HUES6 (cell line): ENCODE data around the gene MRGPRX2.
A peak's percentile ranks its signal among the peaks of the same experiment; 100 is the strongest.

ENCODE experiments used
- H3K27ac ChIP-seq: 2 replicates; pipeline ENCODE4 v1.7.0; 2013; ENCODE audit warnings: low read depth, mild to moderate bottlenecking, low read length, inconsistent platforms
- H3K27me3 ChIP-seq: 2 replicates; pipeline ENCODE4 v1.6.1; 2013; ENCODE audit warnings: low read length; ENCODE audit not compliant: control insufficient read depth, insufficient read depth
- H3K36me3 ChIP-seq: 2 replicates; pipeline ENCODE4 v1.6.1; 2013; ENCODE audit warnings: low read length; ENCODE audit not compliant: control insufficient read depth, insufficient read depth
- H3K4me1 ChIP-seq: 2 replicates; pipeline ENCODE4 v1.6.1; 2013; ENCODE audit warnings: low read length; ENCODE audit not compliant: control insufficient read depth, insufficient read depth
- H3K4me3 ChIP-seq: 2 replicates; pipeline ENCODE4 v1.5.1; 2013; ENCODE audit warnings: low read depth, low read length
- H3K9ac ChIP-seq: one replicate; pipeline ENCODE4 v1.6.1; 2013; ENCODE audit warnings: mild to moderate bottlenecking, low read length
- H3K9me3 ChIP-seq: 2 replicates; pipeline ENCODE4 v1.6.1; 2013; ENCODE audit warnings: low read depth, low read length; ENCODE audit not compliant: control insufficient read depth, insufficient read depth

Gene MRGPRX2

DNA sequence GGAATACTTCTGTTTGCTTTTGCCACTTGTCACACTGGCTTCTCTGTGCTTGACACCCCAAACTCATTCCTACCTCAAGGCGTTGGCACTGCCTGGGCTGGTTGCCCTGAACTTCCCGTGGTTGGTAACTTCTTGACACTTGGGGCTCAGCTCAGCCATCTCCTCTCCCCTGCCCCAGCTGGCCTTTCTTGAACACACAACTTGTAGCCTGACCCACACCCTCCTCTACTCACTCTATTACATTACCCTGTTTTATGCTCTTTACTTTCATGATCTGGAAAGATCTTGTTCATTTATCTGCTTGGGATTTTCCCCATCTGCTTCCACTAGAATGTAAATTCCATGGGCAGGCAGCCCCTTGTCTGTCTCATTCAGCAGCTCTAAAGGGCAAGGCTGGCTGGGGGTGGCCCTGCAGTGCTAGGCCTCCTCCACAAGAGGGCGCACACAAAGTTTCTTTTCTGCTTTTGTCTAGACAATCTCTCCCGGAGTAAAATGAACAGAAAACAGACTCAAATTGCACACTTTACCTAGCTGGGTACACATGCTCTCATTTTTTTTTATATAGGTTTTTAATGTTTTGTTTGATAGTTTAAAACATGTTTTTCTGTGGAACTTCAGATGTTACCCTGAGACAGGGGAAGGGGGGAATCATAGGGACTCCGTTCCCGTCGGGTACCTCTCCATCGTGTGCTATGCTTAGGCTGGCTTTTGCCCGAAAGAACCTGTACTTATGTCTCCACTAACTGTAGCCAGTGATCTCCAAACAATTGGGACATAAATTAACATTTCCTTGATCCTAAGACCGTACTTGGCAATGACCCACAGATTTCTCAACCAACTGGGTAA, 16.4 kb upstream of the MRGPRX2 start:
- no peaks in the 10 kb centered on the region for H3K9me3 ChIP-seq
- peaks cover 19% of the 10 kb centered on the region for H3K4me1 ChIP-seq
- no peak overlapping the region for H3K9ac ChIP-seq
- H3K4me3 ChIP-seq, result no peak overlapping the region
- H3K27ac ChIP-seq, result no peak overlapping the region
- no peaks in the 10 kb centered on the region for H3K36me3 ChIP-seq
- no peaks in the 10 kb centered on the region; the same call in 1 of the 2 replicates for H3K27me3 ChIP-seq

DNA sequence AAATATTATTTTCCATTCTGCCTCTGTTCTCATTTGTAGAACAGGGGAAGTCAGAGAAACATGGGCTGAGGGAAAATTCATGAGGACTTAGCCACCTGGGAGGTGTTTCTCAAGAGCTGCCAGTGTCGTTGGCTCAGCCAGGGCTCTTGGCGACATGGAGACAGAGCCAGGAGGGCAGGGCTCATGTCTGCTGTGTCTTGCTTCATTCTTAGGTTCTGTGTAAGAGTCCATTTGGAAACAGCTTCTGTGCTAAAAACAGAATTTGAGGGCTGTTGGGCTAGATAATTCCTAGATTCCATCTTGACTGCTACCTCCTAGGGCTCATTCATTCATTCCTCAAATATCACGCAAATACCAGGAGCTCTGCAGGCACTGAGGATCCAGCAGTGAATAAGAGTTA, 15.1 kb upstream of the MRGPRX2 start:
- Histone ChIP-seq H3K4me3 (no peak overlapping the region), H3K27ac (no peak overlapping the region), H3K27me3 (no peaks in the 10 kb centered on the region; the same call in 1 of the 2 replicates), H3K9ac (no peak overlapping the region), H3K9me3 (no peaks in the 10 kb centered on the region), H3K4me1 (peaks cover 19% of the 10 kb centered on the region), H3K36me3 (no peaks in the 10 kb centered on the region)

DNA sequence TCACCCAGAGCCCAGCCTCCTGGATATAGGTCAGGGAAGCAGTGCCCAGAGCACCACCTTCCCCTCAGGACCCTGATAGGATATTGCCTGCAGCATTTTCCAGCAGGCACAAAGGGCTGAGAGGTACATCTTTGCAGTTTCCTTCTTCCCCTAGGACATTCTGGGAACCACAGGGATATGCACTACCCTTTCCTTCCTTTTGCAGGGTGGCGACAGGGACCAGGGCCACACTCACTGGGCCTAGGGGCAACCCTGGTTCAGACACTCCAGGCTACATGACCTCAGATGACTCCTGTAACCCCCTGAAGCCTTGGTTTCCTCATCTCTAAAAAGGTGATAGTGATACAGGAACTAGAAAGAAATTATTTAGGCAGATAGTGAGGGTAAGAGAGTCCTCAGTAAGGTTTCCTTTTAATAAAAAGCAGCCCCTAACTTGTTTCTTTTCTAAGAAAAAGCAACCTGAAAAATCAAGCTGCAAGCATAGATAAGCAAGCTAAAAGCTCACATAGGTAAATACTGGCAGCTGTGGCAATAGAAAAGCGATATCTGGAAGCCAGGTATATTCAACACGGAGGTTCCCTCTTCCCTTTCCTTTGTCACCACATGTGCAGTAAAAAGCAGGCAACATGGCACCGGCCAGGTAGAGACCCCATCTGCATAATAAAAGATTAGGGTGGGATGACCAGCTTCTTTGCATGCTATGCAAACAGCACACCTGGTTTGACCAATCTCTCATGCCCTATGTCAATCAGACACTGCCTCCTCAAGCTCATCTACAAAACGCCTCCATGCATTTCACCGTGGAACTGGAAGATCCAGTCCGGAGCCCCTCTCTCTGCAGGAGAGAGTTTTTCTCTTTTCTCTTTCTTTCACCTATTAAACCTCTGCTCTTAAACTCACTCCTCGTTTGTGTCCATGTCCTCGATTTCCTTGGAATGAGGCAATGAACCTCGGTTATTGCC, 13.2 kb upstream of the MRGPRX2 start:
- Histone ChIP-seq H3K4me1 (peaks cover 19% of the 10 kb centered on the region), H3K27me3 (no peaks in the 10 kb centered on the region), H3K9me3 (no peaks in the 10 kb centered on the region), H3K36me3 (no peaks in the 10 kb centered on the region), H3K4me3 (no peak overlapping the region), H3K27ac (peak overlapping the region; percentile 6; the same call in 1 of the 2 replicates), H3K9ac (no peak overlapping the region)

GRCh38 chr11:19072464-19072863, 11.9 kb upstream of the MRGPRX2 start:
- no peak overlapping the region for H3K4me3 ChIP-seq
- no peak overlapping the region for H3K9ac ChIP-seq
- peaks cover 19% of the 10 kb centered on the region for H3K4me1 ChIP-seq
- no peaks in the 10 kb centered on the region for H3K9me3 ChIP-seq
- no peak overlapping the region for H3K27ac ChIP-seq
- H3K27me3 ChIP-seq, result no peaks in the 10 kb centered on the region
- H3K36me3 ChIP-seq, result no peaks in the 10 kb centered on the region

DNA sequence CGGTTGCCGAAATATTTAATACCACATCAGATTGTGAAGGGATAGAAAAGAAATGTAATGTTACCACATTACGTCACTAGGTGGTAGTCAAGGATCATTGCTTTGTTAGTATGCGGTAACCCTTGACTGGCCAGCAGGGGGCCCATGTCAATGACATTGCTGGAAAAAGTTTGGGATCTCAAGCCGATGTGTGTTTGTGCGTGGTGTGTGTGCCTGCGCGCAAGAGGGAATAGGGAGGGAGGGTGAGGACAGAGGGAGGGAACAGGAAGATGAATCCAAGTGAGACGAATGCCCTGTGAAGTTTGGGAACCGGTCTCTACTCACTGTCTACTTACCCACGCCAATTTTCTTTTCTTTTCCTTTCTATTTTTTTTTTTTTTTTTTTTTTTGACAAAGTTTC, 10.7 kb upstream of the MRGPRX2 start:
- H3K4me3 ChIP-seq, result no peak overlapping the region

DNA sequence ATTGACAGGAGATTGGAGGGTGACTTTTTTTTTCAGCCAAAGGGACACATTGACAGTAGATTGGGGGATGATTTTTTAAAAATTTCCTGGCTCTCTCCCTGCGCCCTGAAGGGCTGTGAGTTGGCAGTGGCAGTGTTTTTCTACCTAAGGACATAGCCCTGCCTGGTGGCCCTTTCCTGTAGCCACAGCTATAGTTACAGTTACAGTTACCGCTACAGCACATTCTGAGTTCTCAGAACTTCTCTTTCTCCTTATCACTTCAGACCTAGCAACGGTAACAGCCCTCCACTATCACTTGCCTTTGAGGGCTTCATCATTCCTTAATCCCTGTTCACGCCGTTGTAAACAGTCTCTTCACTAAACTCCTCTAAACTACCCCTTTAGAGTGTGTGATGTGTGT, 684 bp downstream of the MRGPRX2 start:
- Histone ChIP-seq H3K27me3 (no peaks in the 10 kb centered on the region; the same call in 1 of the 2 replicates), H3K4me1 (no peaks in the 10 kb centered on the region), H3K9ac (no peak overlapping the region), H3K9me3 (no peaks in the 10 kb centered on the region), H3K27ac (no peak overlapping the region), H3K36me3 (no peaks in the 10 kb centered on the region), H3K4me3 (no peak overlapping the region)

More for the DNA sequence above, 10.7 kb upstream of the MRGPRX2 start:
- Histone ChIP-seq H3K27me3 (no peaks in the 10 kb centered on the region), H3K27ac (no peak overlapping the region), H3K9ac (no peak overlapping the region), H3K4me1 (peaks cover 15% of the 10 kb centered on the region), H3K36me3 (no peaks in the 10 kb centered on the region), H3K9me3 (no peaks in the 10 kb centered on the region)

DNA sequence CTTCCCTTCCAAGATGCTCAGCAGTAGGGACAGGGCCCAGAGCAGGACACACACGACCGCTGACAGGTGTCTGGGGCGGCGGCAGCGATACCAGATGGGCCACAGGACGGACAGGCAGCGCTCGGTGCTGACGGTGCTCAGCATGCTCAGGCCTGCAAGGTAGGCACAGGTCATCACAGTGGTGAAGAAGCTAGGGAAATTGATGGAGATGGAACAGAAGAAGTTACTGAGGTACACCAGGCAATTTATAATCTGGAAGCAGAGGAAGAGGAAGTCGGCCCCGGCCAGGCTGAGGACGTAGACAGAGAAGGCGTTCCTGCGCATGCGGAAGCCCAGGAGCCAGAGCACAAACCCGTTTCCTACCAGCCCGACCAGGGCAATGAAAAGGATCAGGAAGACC, 4.6 kb downstream of the MRGPRX2 start:
- no peaks in the 10 kb centered on the region for H3K9me3 ChIP-seq
- H3K4me1 ChIP-seq, result no peaks in the 10 kb centered on the region
- H3K9ac ChIP-seq, result no peak overlapping the region
- H3K27me3 ChIP-seq, result no peaks in the 10 kb centered on the region
- no peak overlapping the region for H3K4me3 ChIP-seq
- H3K36me3 ChIP-seq, result no peaks in the 10 kb centered on the region
- no peak overlapping the region for H3K27ac ChIP-seq

GRCh38 chr11:19055016-19055415, 5.5 kb downstream of the MRGPRX2 start:
- Histone ChIP-seq H3K27me3 (no peaks in the 10 kb centered on the region), H3K9me3 (no peaks in the 10 kb centered on the region), H3K4me1 (no peaks in the 10 kb centered on the region), H3K4me3 (no peak overlapping the region), H3K27ac (no peak overlapping the region), H3K9ac (no peak overlapping the region), H3K36me3 (no peaks in the 10 kb centered on the region)

GRCh38 chr11:19053909-19054308, 6.6 kb downstream of the MRGPRX2 start:
- H3K36me3 ChIP-seq, result no peaks in the 10 kb centered on the region
- no peaks in the 10 kb centered on the region for H3K4me1 ChIP-seq
- H3K9me3 ChIP-seq, result no peaks in the 10 kb centered on the region
- H3K27me3 ChIP-seq, result no peaks in the 10 kb centered on the region
- no peak overlapping the region for H3K9ac ChIP-seq
- H3K27ac ChIP-seq, result no peak overlapping the region
- H3K4me3 ChIP-seq, result no peak overlapping the region

DNA sequence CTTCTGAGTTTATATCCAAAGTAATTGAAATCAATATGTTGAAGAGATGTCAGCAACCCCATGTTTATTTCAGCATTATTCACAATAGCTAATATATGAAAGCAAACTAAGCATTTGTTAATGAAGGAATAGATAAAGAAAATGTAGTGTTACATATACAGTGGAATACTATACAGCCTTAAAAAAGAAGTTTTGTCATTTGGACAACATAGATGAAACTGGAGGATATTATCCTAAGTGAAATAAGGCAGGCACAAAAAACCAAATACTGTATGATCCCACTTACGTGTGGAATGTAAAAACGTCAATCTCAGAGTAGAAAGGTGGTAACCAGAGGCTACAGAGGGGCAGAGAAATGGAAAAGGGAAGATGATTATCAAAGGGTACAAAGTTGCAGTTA, 10.2 kb downstream of the MRGPRX2 start:
- no peak overlapping the region for H3K27ac ChIP-seq

DNA sequence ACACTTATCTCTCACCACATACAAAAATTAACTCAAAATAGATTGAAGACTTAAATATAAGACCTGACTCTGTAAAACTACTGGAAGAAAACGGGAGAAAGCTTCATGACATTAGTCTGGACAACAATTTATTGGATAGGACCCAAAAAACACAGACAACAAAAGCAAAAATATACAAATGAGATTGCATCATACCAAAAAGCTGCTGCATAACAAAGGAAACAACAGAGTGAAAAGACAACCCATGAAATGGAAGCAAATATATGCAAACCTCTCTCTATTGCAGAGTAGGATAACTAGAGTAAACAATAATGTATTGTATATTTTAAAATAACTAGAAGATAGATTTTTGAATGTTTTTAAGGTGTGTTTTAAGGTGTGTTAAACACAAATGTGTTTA, 11.2 kb downstream of the MRGPRX2 start:
- no peak overlapping the region for H3K27ac ChIP-seq
- H3K36me3 ChIP-seq, result no peaks in the 10 kb centered on the region
- no peaks in the 10 kb centered on the region for H3K27me3 ChIP-seq
- no peaks in the 10 kb centered on the region for H3K9me3 ChIP-seq
- no peak overlapping the region for H3K4me3 ChIP-seq
- no peak overlapping the region for H3K9ac ChIP-seq
- no peaks in the 10 kb centered on the region for H3K4me1 ChIP-seq

More for the DNA sequence above, 10.2 kb downstream of the MRGPRX2 start:
- no peaks in the 10 kb centered on the region for H3K4me1 ChIP-seq
- no peak overlapping the region for H3K4me3 ChIP-seq
- H3K27me3 ChIP-seq, result no peaks in the 10 kb centered on the region
- H3K9ac ChIP-seq, result no peak overlapping the region
- H3K9me3 ChIP-seq, result no peaks in the 10 kb centered on the region
- no peaks in the 10 kb centered on the region for H3K36me3 ChIP-seq
